ENCODE data around the gene HIF3A. TPM values are rescaled to one million over a fixed set of nuclear protein-coding genes. Genes with fewer than 3 reads are reported as not detected.

Gene HIF3A
- total and polyA plus RNA-seq, 2 of the 8 experiments (the other 6 are each of a cell fraction or from before 2014, with no cell fraction given) = 38.6 to 38.8 TPM

GRCh38 chr19:46376241-46377153 lies 79.7 kb downstream of the HIF3A start:
- Histone ChIP-seq H3K9ac (replicated peaks in 1 of 4; ENCODE audit: extremely low read depth in 1 of 4, low read depth in 3 of 4, low read length in 3 of 4) (no peak overlapping the region), H4K91ac (replicated peaks; ENCODE audit: insufficient read length, low read length) (no peak overlapping the region), H3K79me2 (ENCODE audit: control insufficient read depth in 1 of 2, insufficient read depth in 2 of 2, low read length in 2 of 2) (peaks cover 0 to 30% of the 10 kb centered on the region in 2 experiments; a peak in 2 of 4 replicates), H3K4ac (replicated peaks; ENCODE audit: insufficient read length, low read depth, low read length) (no peak overlapping the region), H2BK15ac (ENCODE audit: low read length) (no peak overlapping the region), H3K9me3 (ENCODE audit: insufficient read depth in 2 of 2, low read depth in 1 of 2, low read length in 1 of 2) (no peaks in the 10 kb centered on the region), H2BK120ac (replicated peaks; ENCODE audit: low read depth, low read length) (no peak overlapping the region), H3K27ac (ENCODE audit: low read depth, low read length) (peak overlapping the region; percentile 1; the same call in 1 of the 2 replicates), H2BK12ac (ENCODE audit: low read depth, low read length) (no peak overlapping the region), H2BK20ac (ENCODE audit: low read length) (no peak overlapping the region), H4K8ac (ENCODE audit: extremely low read depth, insufficient read depth, low read length) (no peak overlapping the region), H2BK5ac (ENCODE audit: low read depth, low read length) (no peak overlapping the region), H3K4me1 (replicated peaks in 1 of 4; ENCODE audit: control insufficient read depth in 3 of 4, insufficient read depth in 4 of 4, low read length in 3 of 4) (peaks cover 9 to 28% (median 19%) of the 10 kb centered on the region in 4 experiments), H3K79me1 (ENCODE audit: low read depth, low read length) (peaks cover 3% of the 10 kb centered on the region; the same call in 1 of the 2 replicates), H4K5ac (ENCODE audit: insufficient read length, low read depth, low read length) (no peak overlapping the region), H3K18ac (ENCODE audit: extremely low read depth, low read length) (no peak overlapping the region), H4K20me1 (replicated peaks in 1 of 2; ENCODE audit: control insufficient read depth in 1 of 2, insufficient read depth in 2 of 2, low read length in 2 of 2) (no peaks in the 10 kb centered on the region), H3K36me3 (ENCODE audit: control insufficient read depth in 2 of 4, insufficient read depth in 4 of 4, low read length in 3 of 4) (peaks cover 9 to 37% (median 26%) of the 10 kb centered on the region in 4 experiments), H3K14ac (ENCODE audit: insufficient read length) (no peak overlapping the region), H3K56ac (replicated peaks; ENCODE audit: insufficient read length, low read depth, low read length) (no peak overlapping the region), H2AK5ac (ENCODE audit: low read depth, low read length) (no peak overlapping the region), H2AFZ (ENCODE audit: low read length) (no peak overlapping the region), H3K27me3 (replicated peaks in 1 of 4; ENCODE audit: control insufficient read depth in 3 of 4, extremely low read depth in 1 of 4, insufficient read depth in 3 of 4, low read length in 3 of 4) (no peaks in the 10 kb centered on the region), H3K23me2 (ENCODE audit: low read depth, low read length) (no peaks in the 10 kb centered on the region), H3K4me3 (ENCODE audit: extremely low read depth in 1 of 4, insufficient read depth in 2 of 4, low read depth in 3 of 4, low read length in 4 of 4) (no peak overlapping the region), H3K4me2 (ENCODE audit: insufficient read depth in 1 of 2, low read depth in 2 of 2, low read length in 2 of 2) (no peak overlapping the region), H3K23ac (ENCODE audit: insufficient read length) (no peak overlapping the region)
- FAIRE-seq = no peak
- no peak for DNase-seq (ENCODE audit: low read depth in 1 of 2, low spot score in 2 of 2)
- TF ChIP-seq RFX5 (IDR thresholded peaks at IDR 0.05; ENCODE audit: borderline replicate concordance, low read depth, low read length) (no peak), KDM5A (IDR thresholded peaks at IDR 0.05; ENCODE audit: low read length) (no peak), SIX5 (IDR thresholded peaks at IDR 0.05; ENCODE audit: low read depth, low read length) (no peak)
- ChIA-PET POLR2A (ENCODE audit: partially characterized antibody) (no interaction called here), CTCF (ENCODE audit: partially characterized antibody) (interaction anchor here (1.0 to 1.5 kb wide), 4 partner anchors 10 to 298 kb away, joined by 3 to 5 read pairs (median 4); no protein-coding TSS in a partner anchor)
- WGBS, 2 experiments (ENCODE audit: extremely low coverage in 1 of 2, insufficient coverage in 1 of 2, insufficient read length in 1 of 2, insufficient replicate concordance in 2 of 2, low coverage in 1 of 2, low lambda C conversion rate in 2 of 2, missing lambda C conversion rate in 1 of 2) = 87% methylated on average over 20 of the region's 20 CpGs; no CpG with 5 or more reads in 1 of the 2 experiments

All from H1 (cell line).